HG02678 (cell line): ENCODE results near the gene BICRAL.
"Not testable (repeated sequence)": the region's sequence is repeated elsewhere in the genome, so short reads cannot be mapped to it uniquely, and the experiment has no call there.

Experiments
- ATAC-seq: cut with Tn5 transposase; IDR thresholded peaks from one replicate; pipeline ENCODE4 v1.9.1; 2021; ENCODE audit warnings: mild to moderate bottlenecking, moderate library complexity; ENCODE audit not compliant: unreplicated experiment

Gene BICRAL

GRCh38 chr6:42781796-42782688 is at the start of gene BICRAL:
Gene BICRAL, plus strand, starts transcription at chr6:42782052. Its CDS starts 39,971 bp downstream, at chr6:42822023.
- ATAC-seq, result no peak

- ATAC-seq, result not testable (repeated sequence)
Observed at GRCh38 chr6:42733867-42734481, 47.9 kb upstream of the BICRAL start.

- ATAC-seq, result no peak
Observed at GRCh38 chr6:42735976-42736375, 45.9 kb upstream of the BICRAL start.

GRCh38 chr6:42740725-42741124 is 41.1 kb upstream of the BICRAL start:
- ATAC-seq, result no peak

GRCh38 chr6:42742116-42742894 is 39.5 kb upstream of the BICRAL start:
- no peak for ATAC-seq

GRCh38 chr6:42744351-42744893 is 37.4 kb upstream of the BICRAL start:
- ATAC-seq, result no peak

- ATAC-seq, result no peak
Observed at GRCh38 chr6:42745083-42745639, 36.7 kb upstream of the BICRAL start.

- peak; percentile 78 for ATAC-seq
Observed at GRCh38 chr6:42745640-42746462, 36.0 kb upstream of the BICRAL start, which contains the start of gene TBCC. Gene TBCC, minus strand, starts transcription at chr6:42746103. Its CDS starts 30 bp downstream, at chr6:42746073.

- ATAC-seq, result peak; percentile 61
Observed at GRCh38 chr6:42746463-42747391, 35.1 kb upstream of the BICRAL start.

GRCh38 chr6:42748203-42748898 is 33.5 kb upstream of the BICRAL start:
- no peak for ATAC-seq

- no peak for ATAC-seq
Observed at GRCh38 chr6:42751055-42751454, 30.8 kb upstream of the BICRAL start.

GRCh38 chr6:42754759-42755158 is 27.1 kb upstream of the BICRAL start:
- no peak for ATAC-seq

GRCh38 chr6:42756722-42757121 is 25.1 kb upstream of the BICRAL start:
- no peak for ATAC-seq

GRCh38 chr6:42758756-42759430 is 23.0 kb upstream of the BICRAL start:
- no peak for ATAC-seq

- no peak for ATAC-seq
Observed at GRCh38 chr6:42761287-42762067, 20.4 kb upstream of the BICRAL start.

- no peak for ATAC-seq
Observed at GRCh38 chr6:42762426-42762859, 19.4 kb upstream of the BICRAL start.

GRCh38 chr6:42762950-42763349 is 18.9 kb upstream of the BICRAL start:
- ATAC-seq, result no peak
